Mononuclear cell (primary cell): ENCODE results near the gene PGLYRP3. TPM values are rescaled to one million over a fixed set of nuclear protein-coding genes. Genes with fewer than 3 reads are reported as not detected.

Source experiments
- H3K27me3 ChIP-seq: 2 replicates; pipeline ENCODE4 v1.6.0; 2011; ENCODE audit warnings: low read length, control low read depth; ENCODE audit not compliant: insufficient read depth
- H3K4me1 ChIP-seq: 2 replicates; pipeline ENCODE4 v1.5.1; 2011; ENCODE audit warnings: mild to moderate bottlenecking, low read length, control low read depth; ENCODE audit not compliant: insufficient read depth
- H3K4me3 ChIP-seq: 2 replicates; pipeline ENCODE4 v1.5.1; 2011; ENCODE audit warnings: mild to moderate bottlenecking, low read length, moderate library complexity
- H3K9me3 ChIP-seq: 2 replicates; pipeline ENCODE4 v1.5.1; 2011; ENCODE audit warnings: low read depth, mild to moderate bottlenecking, control low read depth, low read length
- total RNA-seq: library from RNA; depleted of rRNA; stranded (reverse); fragments of >200 nt; gene quantifications from one replicate; pipeline ENCODE4 v1.2.3, GENCODE V29; 2012

The PGLYRP3 gene
- total RNA-seq, 1 donor, result not detected

GRCh38 chr1:153262070-153262366 lies 50.7 kb downstream of the PGLYRP3 start:
- peaks cover 25% of the 10 kb centered on the region for H3K4me1 ChIP-seq
- H3K27me3 ChIP-seq, result peaks cover 67% of the 10 kb centered on the region
- no peaks in the 10 kb centered on the region for H3K9me3 ChIP-seq
- H3K4me3 ChIP-seq, result no peak overlapping the region

- H3K27me3 ChIP-seq, result peaks cover 67% of the 10 kb centered on the region
Measured at GRCh38 chr1:153261281-153262069, 51.3 kb downstream of the PGLYRP3 start.

GRCh38 chr1:153260585-153261280 lies 52.0 kb downstream of the PGLYRP3 start:
- peaks cover 25% of the 10 kb centered on the region for H3K4me1 ChIP-seq
- no peak overlapping the region for H3K4me3 ChIP-seq
- peaks cover 64% of the 10 kb centered on the region for H3K27me3 ChIP-seq
- H3K9me3 ChIP-seq, result no peaks in the 10 kb centered on the region

More at GRCh38 chr1:153261281-153262069, 51.3 kb downstream of the PGLYRP3 start:
- H3K4me1 ChIP-seq, result peaks cover 25% of the 10 kb centered on the region
- H3K9me3 ChIP-seq, result no peaks in the 10 kb centered on the region
- peak overlapping the region; percentile 13 for H3K4me3 ChIP-seq

- Histone ChIP-seq H3K4me3 (no peak within 1 kb of the TSS), H3K9me3 (no peaks in the 10 kb centered on the region)
Measured at GRCh38 chr1:153259387-153259786, 53.4 kb downstream of the PGLYRP3 start, which contains the start of gene LORICRIN. Gene LORICRIN (plus strand): TSS chr1:153259687. CDS start chr1:153260950, 1,263 bp downstream.

GRCh38 chr1:153253693-153254092 lies 59.1 kb downstream of the PGLYRP3 start:
- Histone ChIP-seq H3K4me1 (no peaks in the 10 kb centered on the region), H3K4me3 (no peak overlapping the region), H3K27me3 (peaks cover 8% of the 10 kb centered on the region), H3K9me3 (no peaks in the 10 kb centered on the region)

More at GRCh38 chr1:153259387-153259786, 53.4 kb downstream of the PGLYRP3 start, which contains the start of gene LORICRIN:
- Histone ChIP-seq H3K27me3 (peaks cover 50% of the 10 kb centered on the region), H3K4me1 (peaks cover 25% of the 10 kb centered on the region)

- H3K4me1 ChIP-seq, result no peaks in the 10 kb centered on the region
- no peak overlapping the region for H3K4me3 ChIP-seq
- peaks cover 4% of the 10 kb centered on the region for H3K27me3 ChIP-seq
- no peaks in the 10 kb centered on the region for H3K9me3 ChIP-seq
Measured at GRCh38 chr1:153253076-153253475, 59.7 kb downstream of the PGLYRP3 start.

- Histone ChIP-seq H3K27me3 (peaks cover 4% of the 10 kb centered on the region), H3K4me1 (no peaks in the 10 kb centered on the region), H3K4me3 (no peak overlapping the region), H3K9me3 (no peaks in the 10 kb centered on the region)
Measured at GRCh38 chr1:153251988-153252387, 60.8 kb downstream of the PGLYRP3 start.

- Histone ChIP-seq H3K27me3 (peaks cover 4% of the 10 kb centered on the region), H3K4me1 (no peaks in the 10 kb centered on the region), H3K4me3 (no peak overlapping the region), H3K9me3 (no peaks in the 10 kb centered on the region)
Measured at GRCh38 chr1:153251562-153251961, 61.2 kb downstream of the PGLYRP3 start.

GRCh38 chr1:153251087-153251486 lies 61.7 kb downstream of the PGLYRP3 start:
- Histone ChIP-seq H3K4me3 (no peak overlapping the region), H3K27me3 (peaks cover 4% of the 10 kb centered on the region), H3K9me3 (no peaks in the 10 kb centered on the region), H3K4me1 (no peaks in the 10 kb centered on the region)

GRCh38 chr1:153250166-153250565 lies 62.6 kb downstream of the PGLYRP3 start:
- Histone ChIP-seq H3K4me3 (no peak overlapping the region), H3K4me1 (no peaks in the 10 kb centered on the region), H3K9me3 (no peaks in the 10 kb centered on the region), H3K27me3 (peaks cover 4% of the 10 kb centered on the region)

- H3K4me3 ChIP-seq, result no peak overlapping the region
- H3K9me3 ChIP-seq, result no peaks in the 10 kb centered on the region
- H3K27me3 ChIP-seq, result peaks cover 4% of the 10 kb centered on the region
- H3K4me1 ChIP-seq, result no peaks in the 10 kb centered on the region
Measured at GRCh38 chr1:153248176-153248879, 64.4 kb downstream of the PGLYRP3 start.

Other genes with a start within 250 kb of the PGLYRP3 start
- gene SPRR2B, start 241.3 kb downstream of the PGLYRP3 start, total RNA-seq, result not detected
- not detected for gene SPRR2E, start 218.4 kb downstream of the PGLYRP3 start, total RNA-seq
- not detected for gene SPRR2F, start 199.4 kb downstream of the PGLYRP3 start, total RNA-seq
- gene SPRR2G, start 162.1 kb downstream of the PGLYRP3 start, total RNA-seq, result not detected
- not detected for gene LELP1, start 109.5 kb downstream of the PGLYRP3 start, total RNA-seq
- not detected for gene PRR9, start 95.4 kb downstream of the PGLYRP3 start, total RNA-seq
- not detected for gene LORICRIN, start 53.3 kb downstream of the PGLYRP3 start, total RNA-seq
- not detected for gene PGLYRP4, start 35.9 kb upstream of the PGLYRP3 start, total RNA-seq
- 5,352 TPM for gene S100A9, start 44.9 kb upstream of the PGLYRP3 start, total RNA-seq
- gene S100A12, start 62.7 kb upstream of the PGLYRP3 start, total RNA-seq, result 428 TPM
- gene S100A8, start 78.1 kb upstream of the PGLYRP3 start, total RNA-seq, result 801 TPM
- gene S100A7A, start 103.6 kb upstream of the PGLYRP3 start, total RNA-seq, result not detected
- gene S100A7, start 147.7 kb upstream of the PGLYRP3 start, total RNA-seq, result not detected
- gene S100A6, start 223.0 kb upstream of the PGLYRP3 start, total RNA-seq, result 283 TPM
- not detected for gene S100A5, start 228.0 kb upstream of the PGLYRP3 start, total RNA-seq
- 793 TPM for gene S100A4, start 232.9 kb upstream of the PGLYRP3 start, total RNA-seq
- not detected for gene S100A3, start 236.3 kb upstream of the PGLYRP3 start, total RNA-seq